ENCODE results near the gene HELB.

- TF ChIP-seq GATA2 (IDR thresholded peaks at IDR 0.05; ENCODE audit: low read depth, low read length) (no peak), GATA3 (IDR thresholded peaks at IDR 0.05; ENCODE audit: low read depth, low read length) (no peak)
Observed at GRCh38 chr12:66309606-66310005, 7.3 kb downstream of the HELB start.
